Stimulated activated CD8-positive, alpha-beta memory T cell treated with anti-CD3 and anti-CD28 coated beads, Interleukin-12 subunit alpha, Interleukin-12 subunit beta, amount 100 ng/mL, for 4 hours (primary cell): Measurements from ENCODE around the gene RAB23.
"Not testable (repeated sequence)": the region's sequence is repeated elsewhere in the genome, so short reads cannot be mapped to it uniquely, and the experiment has no call there.

Source experiments
- DNase-seq: peaks from one replicate; pipeline ENCODE4 v3.0.0-alpha.2; 2020; ENCODE audit warnings: low read depth

RAB23 gene

DNA sequence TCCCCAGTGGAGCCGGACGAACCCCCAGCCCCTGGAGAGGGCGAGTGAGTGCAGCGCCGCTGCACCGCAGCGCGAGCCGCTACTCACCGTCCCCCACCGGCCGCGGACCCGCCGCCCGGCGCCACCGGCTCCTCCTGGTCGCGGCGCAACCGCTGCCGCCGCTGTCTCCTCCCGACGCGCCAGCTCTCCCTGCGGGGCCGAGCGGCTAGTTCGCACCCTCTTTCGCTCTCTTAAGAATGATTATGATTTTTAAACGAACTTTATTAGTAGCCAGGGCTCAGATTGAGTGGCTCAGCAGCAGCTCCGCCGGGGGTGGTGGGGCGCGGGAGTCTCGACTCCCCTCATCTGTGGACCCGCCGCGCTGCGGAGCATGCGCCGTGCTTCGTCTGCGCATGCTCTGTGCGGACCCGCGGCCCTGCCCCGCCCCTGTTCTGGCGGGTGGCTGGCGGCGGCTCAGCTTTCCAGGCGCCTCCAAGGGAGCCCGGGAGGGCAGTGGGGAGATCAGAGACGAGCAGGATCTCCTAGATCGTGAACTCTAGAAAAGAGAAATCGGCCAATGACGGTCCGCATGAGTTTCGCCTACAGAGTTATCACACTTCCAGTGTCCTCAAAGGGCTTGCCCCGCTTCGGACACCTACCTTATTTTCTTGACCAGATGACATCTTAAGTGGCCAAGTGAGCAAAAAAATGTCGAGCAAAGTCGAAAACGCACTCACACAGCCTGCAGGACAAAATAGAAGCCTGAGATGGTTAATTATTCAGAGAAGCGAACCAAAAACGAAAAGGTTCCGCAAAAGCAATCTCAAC, at the start of gene RAB23:
Gene RAB23 (minus strand): TSS at position 372 of the 807 bp plus-strand sequence. CDS start 11,927 bp downstream, outside the sequence.
- peak; percentile 79 for DNase-seq

DNA sequence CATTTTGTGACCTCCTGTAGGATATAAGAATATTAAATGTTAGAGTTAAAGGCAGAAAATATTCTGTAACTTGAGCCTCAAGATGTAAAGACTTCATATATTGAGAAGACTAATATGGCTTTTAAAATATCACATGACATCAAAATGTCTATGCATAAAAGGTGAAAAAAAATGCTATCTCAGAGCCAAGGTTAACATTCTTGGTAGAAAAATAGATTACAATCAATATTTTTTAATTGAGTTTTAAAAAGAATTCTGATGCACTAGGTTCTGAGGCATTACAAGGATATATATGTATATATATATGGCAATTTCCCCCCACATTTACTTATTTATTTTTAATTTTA, 46.2 kb upstream of the RAB23 start:
- no peak for DNase-seq

DNA sequence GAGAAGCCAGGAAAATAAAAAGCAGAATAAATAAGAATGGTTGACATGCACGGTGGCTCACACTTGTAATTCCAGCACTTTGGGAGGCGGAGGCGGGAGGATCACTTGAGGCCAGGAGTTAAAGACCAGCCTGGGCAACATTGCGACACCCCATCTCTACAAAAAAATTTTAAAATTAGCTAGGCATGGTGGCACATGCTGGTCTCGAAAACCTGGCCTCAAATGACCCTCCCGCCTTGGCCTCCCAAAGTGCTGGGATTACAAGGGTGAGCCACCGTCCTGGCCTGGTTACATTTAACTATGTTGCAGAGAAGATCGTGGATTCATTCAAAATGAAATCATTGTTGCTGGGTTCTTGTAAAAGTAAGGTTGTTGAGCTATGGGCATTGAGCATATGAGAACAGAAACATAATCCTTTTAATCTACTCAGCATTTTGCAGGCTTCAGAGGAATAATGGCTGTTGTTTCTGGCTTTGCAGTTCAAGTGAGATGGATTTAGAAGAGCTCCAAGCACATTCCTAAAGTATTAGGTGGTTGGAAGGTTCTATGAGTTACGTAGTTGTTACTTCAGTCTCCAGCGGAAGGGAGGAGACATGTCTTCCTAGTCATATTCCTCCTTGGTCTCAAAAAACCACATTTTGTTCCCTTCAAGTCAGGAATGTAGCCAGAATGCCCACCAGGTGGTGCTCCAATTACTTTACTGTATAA, 45.6 kb upstream of the RAB23 start:
- DNase-seq, result no peak

GRCh38 chr6:57265755-57266221, 43.7 kb upstream of the RAB23 start:
- no peak for DNase-seq

DNA sequence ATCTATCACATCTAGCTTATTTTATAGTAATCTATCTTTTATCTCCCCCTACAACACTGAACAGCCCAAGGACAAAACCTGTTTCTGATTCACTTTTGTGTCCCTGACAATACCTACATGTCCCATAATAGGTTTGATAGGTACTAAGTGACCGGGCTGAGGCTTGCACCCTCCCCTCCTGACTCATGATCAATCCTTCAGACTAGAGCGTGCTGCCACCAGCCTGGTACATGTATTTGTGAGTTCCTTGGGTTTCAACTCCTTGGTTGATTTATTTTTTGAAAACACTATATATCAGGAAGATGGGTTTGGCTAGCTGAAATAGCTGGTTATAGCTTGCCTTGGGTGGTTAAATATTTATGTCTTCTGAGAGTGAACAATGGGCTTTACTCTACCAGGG, 41.6 kb upstream of the RAB23 start:
- DNase-seq, result no peak

- DNase-seq, result no peak
Measured at GRCh38 chr6:57262901-57263694, 41.0 kb upstream of the RAB23 start.

DNA sequence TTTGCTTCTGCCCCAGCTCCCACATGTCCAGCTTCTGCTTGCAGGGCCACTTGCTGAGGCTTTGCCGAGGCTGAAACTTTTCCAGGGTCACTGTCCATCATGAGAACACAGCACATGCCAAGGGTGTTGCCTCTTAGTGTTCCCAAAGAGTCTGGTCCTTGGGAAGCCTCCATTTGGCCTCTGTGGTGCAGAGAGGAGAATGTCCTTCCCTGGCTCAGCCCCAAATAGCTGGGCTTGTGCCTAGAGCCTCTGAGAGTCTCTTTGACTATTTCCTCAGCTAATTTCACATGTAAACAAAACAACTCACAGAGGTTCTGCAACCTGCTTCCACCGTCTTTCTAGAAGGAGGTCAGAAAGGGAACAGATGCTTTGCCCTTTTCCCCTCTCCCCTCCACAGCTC, 40.4 kb upstream of the RAB23 start:
- no peak for DNase-seq

DNA sequence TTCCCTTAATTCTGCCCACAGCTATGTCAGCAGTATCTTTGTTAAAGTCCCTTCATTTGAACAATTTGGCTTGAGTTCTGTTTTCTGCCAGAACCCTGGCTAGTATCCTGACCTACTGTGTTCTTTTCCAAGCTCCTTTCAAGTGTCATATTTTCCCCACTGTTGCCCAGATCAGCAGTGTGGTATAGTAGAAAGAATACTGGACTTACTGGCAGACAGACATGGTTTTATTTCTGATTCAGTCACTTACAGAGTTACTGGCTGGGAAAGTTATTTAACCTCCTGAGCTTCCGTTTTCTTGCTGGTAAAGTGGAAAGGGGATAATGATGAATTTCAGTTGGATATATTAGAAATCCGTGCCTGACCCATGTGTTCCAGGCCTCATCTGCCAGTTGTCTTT, 39.8 kb upstream of the RAB23 start:
- DNase-seq, result no peak

GRCh38 chr6:57259064-57259463, 37.0 kb upstream of the RAB23 start:
- no peak for DNase-seq

DNA sequence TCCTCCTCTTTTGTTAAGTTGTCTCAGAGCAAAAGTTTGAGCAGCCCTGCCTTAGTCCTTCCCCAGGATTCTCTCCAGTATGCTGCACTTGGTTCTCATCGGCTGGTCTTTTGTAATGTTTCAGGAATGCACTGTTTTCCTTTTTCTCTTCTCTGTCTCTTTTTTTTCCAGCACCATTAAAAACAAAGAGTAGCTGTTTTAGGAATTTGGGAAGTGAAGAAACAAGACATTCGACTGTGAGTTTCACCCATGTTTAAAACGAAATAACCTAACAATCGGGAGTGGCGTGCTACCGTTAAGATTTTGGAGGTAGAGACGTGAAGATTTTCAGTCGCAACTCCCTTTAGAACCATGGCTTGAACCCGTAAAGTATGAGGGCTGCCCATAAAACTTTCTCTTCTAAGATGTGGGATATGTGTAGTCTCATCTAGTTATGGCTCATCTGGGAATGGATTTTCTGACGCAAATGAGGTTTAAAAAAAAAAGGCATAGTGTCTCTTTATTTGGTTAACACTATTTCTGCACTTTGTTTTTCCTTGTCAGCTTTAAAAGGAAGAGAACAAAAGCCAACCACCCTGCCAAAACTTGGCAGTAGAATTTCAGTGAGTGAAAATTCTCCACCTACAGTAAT, 35.9 kb upstream of the RAB23 start:
- no peak for DNase-seq

DNA sequence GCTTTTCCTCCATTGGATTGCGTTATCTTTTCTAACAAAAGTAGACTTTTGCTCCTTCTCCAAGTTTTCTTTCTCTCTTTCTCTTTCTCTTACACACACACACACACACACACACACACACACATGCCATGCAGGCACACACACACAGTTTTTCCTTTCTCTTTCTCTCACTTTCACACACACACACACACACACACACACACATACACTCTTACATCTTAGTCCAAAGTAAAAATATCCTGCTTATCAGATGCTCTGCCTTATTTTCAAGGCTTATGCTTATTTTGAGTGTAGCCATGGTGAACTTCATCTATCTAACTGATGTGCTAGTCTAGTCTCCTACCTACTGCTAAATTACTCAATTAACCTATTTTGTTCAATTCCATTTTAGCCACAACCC, 34.4 kb upstream of the RAB23 start:
- no peak for DNase-seq

DNA sequence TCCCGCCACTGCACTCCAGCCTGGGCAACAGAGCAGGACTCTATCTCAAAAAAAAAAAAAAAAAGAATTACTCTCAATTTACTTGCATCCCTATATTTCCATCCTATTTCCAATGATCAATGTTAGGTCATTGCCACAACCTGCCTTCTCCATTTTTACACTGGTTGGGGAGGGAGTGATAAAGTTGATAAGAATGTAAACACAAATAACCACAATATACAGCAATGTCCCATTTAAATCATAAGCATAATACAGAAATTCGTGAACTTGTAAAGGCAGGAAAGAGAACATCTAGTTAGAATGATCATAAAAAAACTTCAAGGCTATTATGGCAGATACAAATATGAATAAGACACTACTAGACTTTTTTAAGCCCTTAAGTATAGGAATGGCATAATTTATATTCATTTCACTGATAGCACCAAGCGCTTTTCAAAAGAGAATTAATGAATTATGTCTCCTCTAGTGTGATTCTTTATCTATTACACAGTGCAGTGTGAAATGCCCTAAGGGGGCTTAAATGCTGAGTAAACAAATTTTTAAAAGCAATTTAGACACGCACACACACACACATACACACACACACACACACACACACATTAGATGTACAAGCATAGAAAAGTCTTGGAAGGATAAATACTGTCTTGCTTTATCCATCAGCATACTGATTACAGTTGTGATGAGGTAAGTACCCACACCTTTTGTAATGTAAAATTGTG, 33.5 kb upstream of the RAB23 start:
- DNase-seq, result no peak

- no peak for DNase-seq
Measured at GRCh38 chr6:57254055-57254717, 32.1 kb upstream of the RAB23 start.

GRCh38 chr6:57252975-57253374, 30.9 kb upstream of the RAB23 start:
- DNase-seq, result no peak

GRCh38 chr6:57252137-57252536, 30.0 kb upstream of the RAB23 start:
- no peak for DNase-seq

DNA sequence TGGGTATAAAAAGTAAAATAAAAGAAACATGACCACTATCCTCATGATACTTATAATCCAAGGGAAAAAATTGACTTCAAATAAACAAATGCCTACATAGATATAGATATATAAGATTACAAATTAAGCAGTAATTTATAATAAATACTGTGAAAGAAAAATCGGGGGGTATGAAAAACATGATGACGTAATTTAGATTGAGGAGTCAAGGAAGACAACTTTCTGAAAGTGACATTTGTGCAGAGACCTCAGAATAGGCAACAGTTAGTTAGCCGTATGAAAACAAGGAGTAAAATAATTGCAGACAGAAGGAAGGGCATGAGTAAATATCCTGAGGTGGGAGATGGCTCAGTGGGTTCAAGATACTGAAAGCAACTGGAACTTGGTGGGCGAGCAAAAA, 28.2 kb upstream of the RAB23 start:
- DNase-seq, result no peak

DNA sequence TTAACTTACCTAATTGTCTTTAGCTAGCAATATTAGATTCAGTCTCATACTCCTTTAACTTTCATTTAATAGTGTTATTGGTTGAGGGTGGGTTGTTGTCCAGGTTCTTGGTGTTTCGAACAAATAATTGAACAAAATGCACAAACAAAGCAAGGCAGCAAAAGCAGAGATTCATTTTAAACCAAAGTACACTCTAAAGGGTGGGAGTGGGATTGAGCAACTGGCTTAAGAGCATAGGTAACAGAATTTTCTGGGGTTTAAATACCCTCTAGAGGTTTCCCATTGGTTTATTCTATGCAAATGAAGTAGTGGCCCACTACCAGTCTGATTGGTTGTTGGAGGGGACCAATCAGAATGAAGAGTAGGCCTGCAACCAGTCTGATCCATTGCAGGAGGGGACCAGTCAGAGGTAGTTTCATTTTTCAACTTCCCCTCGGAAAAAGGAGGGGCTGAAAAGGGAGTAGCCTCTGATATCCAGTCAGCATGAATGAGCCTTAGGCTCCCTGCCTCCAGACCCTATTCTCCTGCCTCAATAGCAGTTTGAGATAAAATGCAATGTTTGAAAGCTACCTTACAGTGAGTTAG, 26.3 kb upstream of the RAB23 start:
- no peak for DNase-seq

- DNase-seq, result no peak
Measured at GRCh38 chr6:57247603-57248002, 25.5 kb upstream of the RAB23 start.

GRCh38 chr6:57246307-57246706, 24.2 kb upstream of the RAB23 start:
- no peak for DNase-seq

DNA sequence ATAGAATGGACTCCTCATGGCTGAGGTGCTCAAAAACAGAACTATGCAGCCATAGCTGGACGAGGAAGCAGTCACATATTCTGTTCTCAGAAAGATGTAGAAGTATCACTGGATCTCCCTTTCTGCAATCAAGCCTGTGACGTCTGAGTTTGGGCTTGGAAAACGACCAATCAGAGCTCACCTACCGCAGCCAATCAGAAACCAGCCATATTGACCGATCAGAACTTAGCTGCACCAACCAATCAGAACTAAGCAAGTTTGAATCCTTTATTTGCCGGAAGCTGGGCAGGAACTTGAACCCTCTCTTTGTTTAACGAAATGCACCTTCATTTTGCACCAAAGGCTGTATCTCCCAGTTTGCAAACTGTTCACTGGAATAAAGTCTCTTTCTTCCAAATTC, 21.8 kb upstream of the RAB23 start:
- DNase-seq, result no peak

GRCh38 chr6:57243526-57243925, 21.4 kb upstream of the RAB23 start:
- DNase-seq, result not testable (repeated sequence)
